WTC11 (cell line): Measurements from ENCODE around the gene GHRHR. TPM values are rescaled to one million over a fixed set of nuclear protein-coding genes. Genes with fewer than 3 reads are reported as not detected.

Source experiments
- ATAC-seq: fragments of 200-7000 bp; cut with Tn5 transposase; 2 replicates; pipeline ENCODE4 v1.10.0; 2021; ENCODE audit warnings: mild to moderate bottlenecking, moderate library complexity
- CTCF ChIA-PET: fragments of 300-600 bp; sonication (Branson Sonifier 250); formaldehyde crosslinking; loops from one replicate; lab custom pipeline; 2021; ENCODE audit warnings: antibody characterized with exemption; lab: Charles Lee
- POLR2A ChIA-PET: fragments of 350-600 bp; sonication (Branson Sonifier 250); formaldehyde crosslinking; loops from one replicate; lab custom pipeline; 2021; ENCODE audit warnings: antibody characterized with exemption; lab: Charles Lee
- DNase-seq: peaks from one replicate; pipeline ENCODE4 v3.0.0; 2021; ENCODE audit warnings: low spot score
- H3K27ac Mint-ChIP-seq: 2 replicates; pipeline ENCODE4 v1.8.0; 2021; ENCODE audit warnings: mixed read lengths
- H3K27me3 Mint-ChIP-seq: 2 replicates; pipeline ENCODE4 v1.8.0; 2021; ENCODE audit warnings: low read depth, mild to moderate bottlenecking, moderate library complexity, mixed read lengths
- H3K36me3 Mint-ChIP-seq: 2 replicates; pipeline ENCODE4 v1.8.0; 2021; ENCODE audit warnings: mixed read lengths
- H3K4me1 Mint-ChIP-seq: 2 replicates; pipeline ENCODE4 v1.8.0; 2022; ENCODE audit warnings: mixed read lengths
- H3K4me3 Mint-ChIP-seq: 2 replicates; pipeline ENCODE4 v1.8.0; 2021; ENCODE audit warnings: mild to moderate bottlenecking, moderate library complexity, mixed read lengths
- H3K9me3 Mint-ChIP-seq: 2 replicates; pipeline ENCODE4 v1.8.0; 2021; ENCODE audit warnings: mixed read lengths
- AFF4 ChIP-seq: sonication (generic); formaldehyde crosslinking; IDR thresholded peaks from 2 replicates; pipeline ENCODE4 v1.8.1; 2023; ENCODE audit warnings: mild to moderate bottlenecking, missing genetic modification reagents, borderline replicate concordance
- CDX4 ChIP-seq: fragments of 250-450 bp; sonication (Bioruptor Pico); IDR thresholded peaks from 2 replicates; pipeline ENCODE4 v1.9.0; 2021; ENCODE audit warnings: moderate library complexity, mild to moderate bottlenecking, inconsistent platforms, borderline replicate concordance
- CREM ChIP-seq: sonication (generic); formaldehyde crosslinking; IDR thresholded peaks from 2 replicates; pipeline ENCODE4 v1.8.1; 2022; ENCODE audit warnings: mild to moderate bottlenecking, missing genetic modification reagents, moderate library complexity
- CTCF ChIP-seq: fragments of 200-600 bp; IDR thresholded peaks from 2 replicates; pipeline ENCODE4 v1.8.0; 2022; ENCODE audit warnings: antibody characterized with exemption
- GRHL2 ChIP-seq: fragments of 250-450 bp; sonication (Bioruptor Pico); IDR thresholded peaks from 2 replicates; pipeline ENCODE4 v1.8.0; 2022; ENCODE audit warnings: mild to moderate bottlenecking, moderate library complexity; ENCODE audit not compliant: insufficient replicate concordance, severe bottlenecking
- JUN ChIP-seq: sonication (generic); formaldehyde crosslinking; IDR thresholded peaks from 2 replicates; pipeline ENCODE4 v1.8.0; 2023; ENCODE audit warnings: mild to moderate bottlenecking, missing genetic modification reagents
- NFYB ChIP-seq: sonication (generic); formaldehyde crosslinking; conservative IDR thresholded peaks from 2 replicates; pipeline ENCODE4 v1.8.0; 2022; ENCODE audit warnings: low read depth, missing genetic modification reagents
- SMAD4 ChIP-seq: sonication (generic); formaldehyde crosslinking; IDR thresholded peaks from 2 replicates; pipeline ENCODE4 v1.8.0; 2022; ENCODE audit warnings: mild to moderate bottlenecking, missing genetic modification reagents
- SOX15 ChIP-seq: fragments of 250-450 bp; sonication (Bioruptor Pico); IDR thresholded peaks from 2 replicates; pipeline ENCODE4 v1.9.0; 2021; ENCODE audit warnings: mild to moderate bottlenecking
- ZNF263 ChIP-seq: sonication (generic); formaldehyde crosslinking; IDR thresholded peaks from 2 replicates; pipeline ENCODE4 v1.8.1; 2022; ENCODE audit warnings: low read depth, mild to moderate bottlenecking, moderate library complexity, missing genetic modification reagents
- ZNF396 ChIP-seq: fragments of 250-450 bp; sonication (Bioruptor Pico); IDR thresholded peaks from 2 replicates; pipeline ENCODE4 v1.8.0; 2021; ENCODE audit warnings: mild to moderate bottlenecking, moderate library complexity, borderline replicate concordance
- total RNA-seq: library from RNA; stranded (reverse); gene quantifications from 3 replicates; pipeline ENCODE4 v1.2.3, GENCODE V29; 2021

GHRHR gene
- total RNA-seq, 1 experiment from 2014 or later = 5.0 TPM

- no peak for TF ChIP-seq ZNF263 (CRISPR knock-in tag)
- no peak for TF ChIP-seq CDX4
- TF ChIP-seq CREM (CRISPR knock-in tag) = no peak
- no peak for TF ChIP-seq CTCF
- no peak for TF ChIP-seq SOX15 (CRISPR knock-in tag)
- no peak for TF ChIP-seq AFF4 (CRISPR knock-in tag)
- no peak for TF ChIP-seq SMAD4
- no peak for TF ChIP-seq NFYB (CRISPR knock-in tag)
- no peak for TF ChIP-seq JUN
Measured at GRCh38 chr7:31028006-31028405, 64.3 kb downstream of the GHRHR start (continued).

- Mint-ChIP-seq H3K4me1 (peaks cover 26% of the 10 kb centered on the region), H3K4me3 (no peak overlapping the region), H3K9me3 (peaks cover 11% of the 10 kb centered on the region), H3K27ac (no peak overlapping the region), H3K27me3 (peaks cover 6% of the 10 kb centered on the region), H3K36me3 (no peaks in the 10 kb centered on the region)
- POLR2A ChIA-PET = interaction anchor here (1.1 kb wide), 1 partner anchor 15 kb away, joined by 3 read pairs; no protein-coding TSS in a partner anchor
- DNase-seq = no peak
- CTCF ChIA-PET = interaction anchor here (0.8 to 4.3 kb wide), 5 partner anchors 23 to 93 kb away, joined by 3 to 49 read pairs (median 15); partner anchors contain the start of gene ADCYAP1R1
- no peak for ATAC-seq
- no peak for TF ChIP-seq GRHL2 (CRISPR knock-in tag)
- no peak for TF ChIP-seq ZNF396 (CRISPR knock-in tag)
- TF ChIP-seq ZNF263 (CRISPR knock-in tag) = no peak
- TF ChIP-seq CTCF = no peak
Measured at GRCh38 chr7:31028417-31028992, 64.8 kb downstream of the GHRHR start.

Other genes starting within 250 kb of the GHRHR start
- gene INMT, start 211.8 kb upstream of the GHRHR start, total RNA-seq = 3.5 to 5.6 TPM (median 4.4 TPM) in 3 replicates
- 1.8 to 2.2 TPM (median 2.0 TPM) in 3 replicates for gene MINDY4, start 192.5 kb upstream of the GHRHR start, total RNA-seq
- gene AQP1, start 52.1 kb upstream of the GHRHR start, total RNA-seq = 0.81 to 1.4 TPM (median 1.1 TPM) in 3 replicates
- gene ADCYAP1R1, start 88.4 kb downstream of the GHRHR start, total RNA-seq = 8.7 to 9.9 TPM (median 9.8 TPM) in 3 replicates